Measurements from ENCODE around the gene SIM1. TPM values are rescaled to one million over a fixed set of nuclear protein-coding genes. Genes with fewer than 3 reads are reported as not detected.

The SIM1 gene
- total and polyA plus RNA-seq, 2 experiments from 2014 or later = 0.30 TPM; not detected in 1

DNA sequence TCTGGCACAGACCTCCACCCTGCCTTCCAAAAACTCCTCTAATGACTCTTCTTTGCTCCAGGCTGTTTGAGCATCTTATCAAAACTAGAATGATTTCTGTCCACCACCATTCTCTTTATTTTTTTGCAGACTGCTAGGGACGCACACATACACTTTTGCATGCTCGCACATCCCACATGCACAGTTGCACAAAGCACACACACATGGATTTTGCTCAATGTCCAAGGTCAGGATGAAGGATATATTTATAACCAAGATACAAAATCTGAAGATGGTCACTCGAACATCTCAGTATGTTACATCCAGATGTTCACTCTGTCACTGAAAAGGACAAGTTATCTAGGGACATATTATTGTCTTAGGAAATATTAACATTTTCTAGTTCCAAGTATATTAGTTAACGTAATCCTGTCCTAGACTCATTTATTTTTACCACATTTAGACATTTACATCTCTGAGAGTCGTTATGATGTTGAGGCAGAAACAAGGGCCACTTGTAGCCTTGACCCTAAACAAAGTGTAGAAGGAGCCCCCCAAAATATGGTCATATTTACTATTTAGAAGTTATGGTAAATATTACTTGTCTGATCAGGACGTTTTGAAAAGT, 3.4 kb upstream of the SIM1 start:
- H3K27me3 ChIP-seq = peaks cover 100% of the 10 kb centered on the region
- H3K9me2 ChIP-seq (replicated peaks; ENCODE audit: insufficient read depth) = no peaks in the 10 kb centered on the region
- H3K79me2 ChIP-seq = no peaks in the 10 kb centered on the region
- no peaks in the 10 kb centered on the region for H3K36me3 ChIP-seq (replicated peaks; ENCODE audit: insufficient read depth, low read depth)
- no peak overlapping the region for H2AFZ ChIP-seq
- H4K20me1 ChIP-seq (ENCODE audit: insufficient read depth, poor library complexity, severe bottlenecking) = no peaks in the 10 kb centered on the region
- WGBS (ENCODE audit: low lambda C conversion rate, missing lambda C conversion rate) = 54% methylated on average over 6 of the region's 6 CpGs
- H3K4me2 ChIP-seq = no peak overlapping the region
- TF ChIP-seq EZH2phosphoT487 (IDR thresholded peaks at IDR 0.05; ENCODE audit: low read depth, severe bottlenecking, unreplicated experiment) (no peak), EZH2 (IDR thresholded peaks at IDR 0.05; ENCODE audit: borderline replicate concordance) (peak; percentile 66)
- TF ChIP-seq, protein P1, sequence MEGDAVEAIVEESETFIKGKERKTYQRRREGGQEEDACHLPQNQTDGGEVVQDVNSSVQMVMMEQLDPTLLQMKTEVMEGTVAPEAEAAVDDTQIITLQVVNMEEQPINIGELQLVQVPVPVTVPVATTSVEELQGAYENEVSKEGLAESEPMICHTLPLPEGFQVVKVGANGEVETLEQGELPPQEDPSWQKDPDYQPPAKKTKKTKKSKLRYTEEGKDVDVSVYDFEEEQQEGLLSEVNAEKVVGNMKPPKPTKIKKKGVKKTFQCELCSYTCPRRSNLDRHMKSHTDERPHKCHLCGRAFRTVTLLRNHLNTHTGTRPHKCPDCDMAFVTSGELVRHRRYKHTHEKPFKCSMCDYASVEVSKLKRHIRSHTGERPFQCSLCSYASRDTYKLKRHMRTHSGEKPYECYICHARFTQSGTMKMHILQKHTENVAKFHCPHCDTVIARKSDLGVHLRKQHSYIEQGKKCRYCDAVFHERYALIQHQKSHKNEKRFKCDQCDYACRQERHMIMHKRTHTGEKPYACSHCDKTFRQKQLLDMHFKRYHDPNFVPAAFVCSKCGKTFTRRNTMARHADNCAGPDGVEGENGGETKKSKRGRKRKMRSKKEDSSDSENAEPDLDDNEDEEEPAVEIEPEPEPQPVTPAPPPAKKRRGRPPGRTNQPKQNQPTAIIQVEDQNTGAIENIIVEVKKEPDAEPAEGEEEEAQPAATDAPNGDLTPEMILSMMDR (IDR thresholded peaks at IDR 0.05; ENCODE audit: poor library complexity) = no peak
- H3K4me3 ChIP-seq = no peak overlapping the region
- no peak for DNase-seq (ENCODE audit: low spot score)
- H3K27ac ChIP-seq = no peak overlapping the region
- peaks cover 8% of the 10 kb centered on the region for H3K4me1 ChIP-seq (ENCODE audit: insufficient read depth)
- no peaks in the 10 kb centered on the region for H3K9me3 ChIP-seq (ENCODE audit: low read depth)

DNA sequence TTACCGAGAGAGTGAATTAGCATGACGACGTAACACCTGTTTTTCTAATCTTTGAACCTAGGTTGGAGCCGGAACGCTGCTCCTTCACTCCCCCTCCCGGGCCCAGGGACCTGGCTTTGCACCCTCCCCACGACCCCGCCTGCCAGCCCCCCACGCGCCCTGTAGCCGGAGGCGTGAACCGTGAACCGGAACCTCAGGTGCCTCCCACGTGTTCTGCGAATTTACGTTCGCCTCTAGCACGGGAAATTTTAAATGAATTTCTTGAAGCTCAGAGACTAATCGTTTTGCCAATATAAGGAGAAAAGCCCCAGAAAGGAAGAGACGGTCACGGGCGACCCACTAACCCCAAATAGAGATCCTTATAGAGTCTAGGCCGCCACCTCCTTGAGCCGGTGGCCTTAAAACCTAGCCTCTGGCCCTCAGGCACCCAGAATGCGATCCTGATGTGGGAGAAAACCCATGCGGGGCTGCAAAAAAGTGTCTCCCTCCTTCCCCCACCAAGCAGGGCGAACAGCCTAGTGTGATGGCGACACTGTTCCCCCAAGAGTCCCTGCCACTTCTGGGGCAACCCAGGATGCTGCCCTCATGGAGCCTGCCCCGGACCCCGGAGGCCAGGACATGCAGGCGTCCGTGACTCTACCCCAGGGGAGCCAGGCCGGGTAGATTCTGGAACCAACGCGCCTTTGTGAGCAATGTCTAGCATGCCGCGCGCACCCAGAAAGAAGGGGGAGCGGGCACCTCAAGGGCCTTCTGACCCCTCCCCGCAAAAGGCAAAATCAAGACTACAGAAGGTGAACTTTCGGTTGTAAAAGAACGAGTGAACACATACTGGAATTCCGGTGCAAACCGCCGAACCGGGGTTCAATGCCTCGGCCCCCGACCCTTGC, 2.7 kb upstream of the SIM1 start:
- Histone ChIP-seq H3K4me3 (no peak overlapping the region), H3K4me2 (peak overlapping the region; percentile 9), H3K79me2 (no peaks in the 10 kb centered on the region), H3K27ac (no peak overlapping the region), H3K9me3 (ENCODE audit: low read depth) (no peaks in the 10 kb centered on the region), H3K9me2 (replicated peaks; ENCODE audit: insufficient read depth) (no peaks in the 10 kb centered on the region), H3K27me3 (peaks cover 100% of the 10 kb centered on the region), H3K4me1 (ENCODE audit: insufficient read depth) (peaks cover 8% of the 10 kb centered on the region), H4K20me1 (ENCODE audit: insufficient read depth, poor library complexity, severe bottlenecking) (no peaks in the 10 kb centered on the region), H2AFZ (no peak overlapping the region), H3K36me3 (replicated peaks; ENCODE audit: insufficient read depth, low read depth) (no peaks in the 10 kb centered on the region)
- DNase-seq (ENCODE audit: low spot score) = no peak
- 9% methylated on average over 47 of the region's 49 CpGs for WGBS (ENCODE audit: low lambda C conversion rate, missing lambda C conversion rate)
- TF ChIP-seq EZH2 (IDR thresholded peaks at IDR 0.05; ENCODE audit: borderline replicate concordance) = peak; percentile 41
- TF ChIP-seq EZH2phosphoT487 (IDR thresholded peaks at IDR 0.05; ENCODE audit: low read depth, severe bottlenecking, unreplicated experiment) = no peak

DNA sequence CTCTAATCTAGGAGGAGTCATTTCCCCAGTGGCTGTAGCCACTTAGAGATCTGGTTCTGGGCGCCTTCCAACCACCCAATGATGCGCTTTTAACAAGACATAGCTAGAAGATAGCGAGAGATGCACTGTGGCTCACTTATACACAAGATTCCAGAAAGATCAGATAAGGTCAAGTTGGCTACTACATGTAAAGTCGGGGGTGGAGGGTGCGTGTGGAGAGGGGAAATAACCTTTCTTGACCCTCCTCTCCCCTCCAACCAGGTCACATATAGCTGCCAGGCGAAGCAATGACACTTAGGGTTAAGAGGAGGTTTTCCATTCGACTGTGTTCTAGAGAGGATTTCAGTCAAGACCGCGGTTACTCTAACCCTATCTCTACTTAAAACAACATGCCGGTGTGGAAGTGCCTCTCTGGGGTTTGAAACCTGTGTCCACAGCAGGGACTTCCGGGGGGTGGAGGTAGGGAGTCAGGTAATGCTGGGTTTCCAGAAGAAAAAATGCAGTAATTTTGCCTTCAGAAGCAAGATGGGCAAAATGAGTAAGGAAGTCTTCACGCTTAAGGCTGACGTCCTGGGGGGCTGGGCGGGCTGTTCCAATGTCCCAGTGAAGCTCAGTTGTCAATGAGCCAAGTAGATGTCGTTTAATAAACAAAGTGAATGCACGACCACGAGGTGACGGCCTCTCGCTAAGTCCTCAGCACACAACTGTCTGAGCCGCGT, 1.8 kb upstream of the SIM1 start:
- H2AFZ ChIP-seq = no peak overlapping the region
- TF ChIP-seq EZH2phosphoT487 (IDR thresholded peaks at IDR 0.05; ENCODE audit: low read depth, severe bottlenecking, unreplicated experiment) = peak; percentile 78
- TF ChIP-seq, protein P1 (IDR thresholded peaks at IDR 0.05; ENCODE audit: poor library complexity) = no peak
- no peak for TF ChIP-seq EZH2 (IDR thresholded peaks at IDR 0.05; ENCODE audit: borderline replicate concordance)
- peaks cover 100% of the 10 kb centered on the region for H3K27me3 ChIP-seq
- no peaks in the 10 kb centered on the region for H3K36me3 ChIP-seq (replicated peaks; ENCODE audit: insufficient read depth, low read depth)
- H4K20me1 ChIP-seq (ENCODE audit: insufficient read depth, poor library complexity, severe bottlenecking) = no peaks in the 10 kb centered on the region
- peak overlapping the region; percentile 9 for H3K4me2 ChIP-seq
- no peak for DNase-seq (ENCODE audit: low spot score)
- no peaks in the 10 kb centered on the region for H3K9me2 ChIP-seq (replicated peaks; ENCODE audit: insufficient read depth)
- peaks cover 8% of the 10 kb centered on the region for H3K4me1 ChIP-seq (ENCODE audit: insufficient read depth)
- H3K27ac ChIP-seq = no peak overlapping the region
- no peaks in the 10 kb centered on the region for H3K79me2 ChIP-seq
- no peaks in the 10 kb centered on the region for H3K9me3 ChIP-seq (ENCODE audit: low read depth)
- whole genome bisulfite sequencing (ENCODE audit: low lambda C conversion rate, missing lambda C conversion rate) = 4% methylated on average over 21 of the region's 21 CpGs
- no peak overlapping the region for H3K4me3 ChIP-seq

All from hepatocyte (in vitro differentiated cells).